ENCODE measurements around the gene NUP88. TPM values are rescaled to one million over a fixed set of nuclear protein-coding genes. Genes with fewer than 3 reads are reported as not detected.

Gene NUP88
- total RNA-seq, 1 donor = 66.6 TPM

GRCh38 chr17:5379351-5380107 lies 39.9 kb downstream of the NUP88 start:
- no peak overlapping the region for H3K4me2 ChIP-seq (ENCODE audit: insufficient read depth, low read length)
- H3K79me2 ChIP-seq (ENCODE audit: insufficient read depth, low read length) = no peaks in the 10 kb centered on the region
- no peak overlapping the region for H3K4me3 ChIP-seq (ENCODE audit: insufficient read depth, low read length)
- TF ChIP-seq CTCF (IDR thresholded peaks at IDR 0.05; ENCODE audit: extremely low read depth, low read depth, low read length) = no peak
- H3K9me3 ChIP-seq (ENCODE audit: low read depth, low read length) = no peaks in the 10 kb centered on the region
- peaks cover 8% of the 10 kb centered on the region for H4K20me1 ChIP-seq (ENCODE audit: insufficient read depth, low read length)
- H3K4me1 ChIP-seq (ENCODE audit: insufficient read depth, low read length) = peaks cover 11% of the 10 kb centered on the region
- no peaks in the 10 kb centered on the region for H3K27me3 ChIP-seq (ENCODE audit: insufficient read depth, low read length)
- H2AFZ ChIP-seq (ENCODE audit: low read length) = no peak overlapping the region
- DNase-seq (ENCODE audit: insufficient read length, low spot score, missing footprints) = no peak
- no peak overlapping the region for H3K27ac ChIP-seq (ENCODE audit: low read depth, low read length)
- peaks cover 95% of the 10 kb centered on the region for H3K36me3 ChIP-seq (ENCODE audit: insufficient read depth, low read length)

- H2AFZ ChIP-seq (ENCODE audit: low read length) = no peak overlapping the region
- H3K4me1 ChIP-seq (ENCODE audit: insufficient read depth, low read length) = peaks cover 11% of the 10 kb centered on the region
- DNase-seq (ENCODE audit: insufficient read length, low spot score, missing footprints) = no peak
- H3K9me3 ChIP-seq (ENCODE audit: low read depth, low read length) = no peaks in the 10 kb centered on the region
- H4K20me1 ChIP-seq (ENCODE audit: insufficient read depth, low read length) = peaks cover 8% of the 10 kb centered on the region
- peaks cover 91% of the 10 kb centered on the region for H3K36me3 ChIP-seq (ENCODE audit: insufficient read depth, low read length)
- H3K79me2 ChIP-seq (ENCODE audit: insufficient read depth, low read length) = no peaks in the 10 kb centered on the region
- no peak overlapping the region for H3K27ac ChIP-seq (ENCODE audit: low read depth, low read length)
- TF ChIP-seq CTCF (IDR thresholded peaks at IDR 0.05; ENCODE audit: extremely low read depth, low read depth, low read length) = no peak
- no peak overlapping the region for H3K4me3 ChIP-seq (ENCODE audit: insufficient read depth, low read length)
- H3K27me3 ChIP-seq (ENCODE audit: insufficient read depth, low read length) = no peaks in the 10 kb centered on the region
- no peak overlapping the region for H3K4me2 ChIP-seq (ENCODE audit: insufficient read depth, low read length)
Observed at GRCh38 chr17:5378566-5379207, 40.8 kb downstream of the NUP88 start.

- no peaks in the 10 kb centered on the region for H3K79me2 ChIP-seq (ENCODE audit: insufficient read depth, low read length)
- peaks cover 67% of the 10 kb centered on the region for H3K36me3 ChIP-seq (ENCODE audit: insufficient read depth, low read length)
- DNase-seq (ENCODE audit: insufficient read length, low spot score, missing footprints) = no peak
- H2AFZ ChIP-seq (ENCODE audit: low read length) = no peak overlapping the region
- H3K9me3 ChIP-seq (ENCODE audit: low read depth, low read length) = no peaks in the 10 kb centered on the region
- no peak overlapping the region for H3K4me3 ChIP-seq (ENCODE audit: insufficient read depth, low read length)
- H3K4me1 ChIP-seq (ENCODE audit: insufficient read depth, low read length) = no peaks in the 10 kb centered on the region
- no peaks in the 10 kb centered on the region for H4K20me1 ChIP-seq (ENCODE audit: insufficient read depth, low read length)
- H3K4me2 ChIP-seq (ENCODE audit: insufficient read depth, low read length) = no peak overlapping the region
- no peaks in the 10 kb centered on the region for H3K27me3 ChIP-seq (ENCODE audit: insufficient read depth, low read length)
- H3K27ac ChIP-seq (ENCODE audit: low read depth, low read length) = no peak overlapping the region
- no peak for TF ChIP-seq CTCF (IDR thresholded peaks at IDR 0.05; ENCODE audit: extremely low read depth, low read depth, low read length)
Observed at GRCh38 chr17:5373112-5373511, 46.4 kb downstream of the NUP88 start.

GRCh38 chr17:5370411-5370810 lies 49.1 kb downstream of the NUP88 start:
- H3K4me3 ChIP-seq (ENCODE audit: insufficient read depth, low read length) = no peak overlapping the region
- no peak overlapping the region for H3K27ac ChIP-seq (ENCODE audit: low read depth, low read length)
- TF ChIP-seq CTCF (IDR thresholded peaks at IDR 0.05; ENCODE audit: extremely low read depth, low read depth, low read length) = no peak
- peaks cover 56% of the 10 kb centered on the region for H3K36me3 ChIP-seq (ENCODE audit: insufficient read depth, low read length)
- no peaks in the 10 kb centered on the region for H4K20me1 ChIP-seq (ENCODE audit: insufficient read depth, low read length)
- H3K4me2 ChIP-seq (ENCODE audit: insufficient read depth, low read length) = no peak overlapping the region
- no peaks in the 10 kb centered on the region for H3K9me3 ChIP-seq (ENCODE audit: low read depth, low read length)
- no peaks in the 10 kb centered on the region for H3K4me1 ChIP-seq (ENCODE audit: insufficient read depth, low read length)
- no peak overlapping the region for H2AFZ ChIP-seq (ENCODE audit: low read length)
- H3K79me2 ChIP-seq (ENCODE audit: insufficient read depth, low read length) = peaks cover 4% of the 10 kb centered on the region
- DNase-seq (ENCODE audit: insufficient read length, low spot score, missing footprints) = no peak
- H3K27me3 ChIP-seq (ENCODE audit: insufficient read depth, low read length) = no peaks in the 10 kb centered on the region
